CD4-positive, alpha-beta T cell (primary cell): ENCODE data around the gene SEMA6B. TPM values are rescaled to one million over a fixed set of nuclear protein-coding genes. Genes with fewer than 3 reads are reported as not detected.

Source experiments
- ATAC-seq: fragments of 200-7000 bp; cut with Tn5 transposase; one replicate; pipeline ENCODE4 v1.10.0; 2022; ENCODE audit warnings: mild to moderate bottlenecking; ENCODE audit not compliant: poor library complexity
- CTCF ChIA-PET: fragments of 350-600 bp; sonication (Branson Sonifier 250); formaldehyde crosslinking; loops from one replicate; lab custom pipeline; 2021; ENCODE audit warnings: antibody characterized with exemption, inconsistent platforms; lab: Charles Lee
- POLR2A ChIA-PET: fragments of 350-600 bp; sonication (Branson Sonifier 250); formaldehyde crosslinking; loops from one replicate; lab custom pipeline; 2021; ENCODE audit warnings: antibody characterized with exemption, inconsistent platforms; lab: Charles Lee
- DNase-seq, 14 experiments: peaks; one replicate each; pipeline ENCODE4 v3.0.0-alpha.2; 2013 to 2020; ENCODE audit warnings: mixed read lengths in 2 of 14
- H3K27ac ChIP-seq, 2 donors: one replicate each; pipeline versions ENCODE4 v1.5.1 to v1.7.0; 2013; ENCODE audit warnings: low read length in 2 of 2, low read depth in 1 of 2, mild to moderate bottlenecking in 1 of 2
- H3K27me3 ChIP-seq, 2 experiments: 1 replicate in 1 of 2; 2 replicates in 1 of 2; pipeline versions ENCODE4 v1.6.1 to v1.7.0; 2013; ENCODE audit warnings: low read length in 2 of 2, control low read depth in 1 of 2, mild to moderate bottlenecking in 1 of 2, moderate library complexity in 1 of 2; ENCODE audit not compliant: insufficient read depth in 2 of 2, control insufficient read depth in 1 of 2
- H3K36me3 ChIP-seq: one replicate; pipeline ENCODE4 v1.6.1; 2013; ENCODE audit warnings: low read length, control low read depth; ENCODE audit not compliant: insufficient read depth
- H3K4me1 ChIP-seq: one replicate; pipeline ENCODE4 v1.6.1; 2013; ENCODE audit warnings: low read length, control low read depth; ENCODE audit not compliant: insufficient read depth
- H3K4me3 ChIP-seq: one replicate; pipeline ENCODE4 v1.5.1; 2013; ENCODE audit warnings: mild to moderate bottlenecking, low read length, moderate library complexity
- H3K9me3 ChIP-seq, 2 experiments: 1 replicate in 1 of 2; 2 replicates in 1 of 2; pipeline versions ENCODE4 v1.6.1 to v1.7.0; 2013; ENCODE audit warnings: low read length in 2 of 2, mild to moderate bottlenecking in 2 of 2, control low read depth in 1 of 2, moderate library complexity in 1 of 2; ENCODE audit not compliant: control insufficient read depth in 1 of 2, insufficient read depth in 1 of 2
- H3K27ac Mint-ChIP-seq: one replicate; pipeline ENCODE4 v1.8.0; 2020; ENCODE audit warnings: mixed read lengths
- H3K27me3 Mint-ChIP-seq: one replicate; pipeline ENCODE4 v1.8.0; 2021; ENCODE audit warnings: mixed read lengths
- H3K36me3 Mint-ChIP-seq: one replicate; pipeline ENCODE4 v1.8.0; 2021; ENCODE audit warnings: low read depth, mixed read lengths
- H3K4me1 Mint-ChIP-seq: one replicate; pipeline ENCODE4 v1.8.0; 2021; ENCODE audit warnings: low read depth, mixed read lengths
- H3K4me3 Mint-ChIP-seq: one replicate; pipeline ENCODE4 v1.8.0; 2020; ENCODE audit warnings: mild to moderate bottlenecking, mixed read lengths
- H3K9me3 Mint-ChIP-seq: one replicate; pipeline ENCODE4 v1.8.0; 2020; ENCODE audit warnings: mixed read lengths
- CTCF ChIP-seq: fragments of 200-600 bp; IDR thresholded peaks from one replicate; pipeline ENCODE4 v1.8.0; 2022; ENCODE audit warnings: antibody characterized with exemption, mild to moderate bottlenecking
- intact Hi-C, 2 experiments: fragments of 100-400 bp; cut with DNase I in 1 of 2; cut with micrococcal nuclease in 1 of 2; formaldehyde crosslinking; loops; one replicate each; pipeline versions ENCODE4 v1.15.1 to v1.9.0; 2023 to 2025; cut with DNase I, micrococcal nuclease
- total RNA-seq, 174 experiments: library from RNA in 2 of 174; stranded (reverse) in 2 of 174; gene quantifications; one replicate each; pipeline ENCODE4 v1.2.3 and lab custom pipeline; 2021 to 2026

SEMA6B gene
- total RNA-seq, 2 experiments from 2014 or later: 0.14 to 0.17 TPM

DNA sequence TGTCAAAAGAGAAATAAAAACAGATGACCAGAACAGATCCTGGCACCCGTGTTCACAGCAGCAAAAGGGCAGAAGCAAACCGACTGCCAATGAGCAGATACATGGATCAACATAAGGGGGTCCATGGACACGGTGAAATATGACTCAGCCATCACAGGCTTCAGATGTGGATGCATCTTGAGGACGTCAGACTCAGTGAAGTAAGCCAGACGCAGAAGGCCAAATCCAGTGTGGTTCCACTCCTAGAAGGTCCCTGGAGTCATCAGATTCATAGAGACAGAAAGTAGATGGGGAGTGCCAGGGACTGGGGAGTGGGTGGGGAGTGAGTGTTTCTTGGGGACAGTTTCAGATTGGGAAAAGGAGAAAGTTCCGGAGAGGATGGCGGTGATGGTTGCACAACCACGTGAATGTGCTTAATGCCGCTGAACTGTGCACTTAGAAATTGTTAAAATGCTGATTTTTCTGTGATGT, 28.8 kb upstream of the SEMA6B start:
- CTCF ChIA-PET: no interaction called here
- H3K27me3 Mint-ChIP-seq: peaks cover 66% of the 10 kb centered on the region

GRCh38 chr19:4587527-4587926, 28.0 kb upstream of the SEMA6B start:
- intact Hi-C loops: no loop called here
- no peaks in the 10 kb centered on the region for H3K36me3 Mint-ChIP-seq
- H3K27ac Mint-ChIP-seq: no peak overlapping the region
- no peak overlapping the region for H3K4me3 Mint-ChIP-seq
- no peak for TF ChIP-seq CTCF
- H3K4me1 Mint-ChIP-seq: peaks cover 9% of the 10 kb centered on the region
- H3K27me3 Mint-ChIP-seq: peaks cover 69% of the 10 kb centered on the region
- ATAC-seq: no peak
- no peaks in the 10 kb centered on the region for H3K9me3 Mint-ChIP-seq
- Histone ChIP-seq H3K4me1 (peaks cover 16% of the 10 kb centered on the region), H3K9me3 (peaks cover 0 to 22% of the 10 kb centered on the region in 2 experiments), H3K27ac (no peak overlapping the region), H3K4me3 (no peak overlapping the region), H3K36me3 (no peaks in the 10 kb centered on the region), H3K27me3 (peaks cover 39 to 46% of the 10 kb centered on the region in 2 experiments)
- ChIA-PET POLR2A (no interaction called here), CTCF (no interaction called here)
- no peak for DNase-seq

More for the DNA sequence above, 28.8 kb upstream of the SEMA6B start:
- H3K4me1 ChIP-seq: peaks cover 16% of the 10 kb centered on the region
- no peaks in the 10 kb centered on the region for H3K36me3 ChIP-seq
- POLR2A ChIA-PET: no interaction called here
- intact Hi-C loops: no loop called here
- Mint-ChIP-seq H3K27ac (no peak overlapping the region), H3K4me1 (peaks cover 9% of the 10 kb centered on the region), H3K9me3 (no peaks in the 10 kb centered on the region), H3K36me3 (no peaks in the 10 kb centered on the region), H3K4me3 (no peak overlapping the region)
- TF ChIP-seq CTCF: no peak
- no peak overlapping the region for H3K27ac ChIP-seq
- H3K27me3 ChIP-seq: peaks cover 35 to 41% of the 10 kb centered on the region in 2 experiments
- no peak overlapping the region for H3K4me3 ChIP-seq
- H3K9me3 ChIP-seq: peaks cover 0 to 19% of the 10 kb centered on the region in 2 experiments
- ATAC-seq (no peak), DNase-seq (no peak)

GRCh38 chr19:4586691-4587090, 27.2 kb upstream of the SEMA6B start:
- no peak overlapping the region for H3K4me3 Mint-ChIP-seq
- H3K4me3 ChIP-seq: no peak overlapping the region
- intact Hi-C loops: no loop called here
- no peak for ATAC-seq
- ChIA-PET CTCF (no interaction called here), POLR2A (no interaction called here)
- peaks cover 0 to 22% of the 10 kb centered on the region in 2 experiments for H3K9me3 ChIP-seq
- H3K27ac Mint-ChIP-seq: no peak overlapping the region
- no peak for TF ChIP-seq CTCF
- peaks cover 16% of the 10 kb centered on the region for H3K4me1 ChIP-seq
- no peaks in the 10 kb centered on the region for H3K36me3 Mint-ChIP-seq
- no peak for DNase-seq
- no peaks in the 10 kb centered on the region for H3K36me3 ChIP-seq
- H3K27me3 Mint-ChIP-seq: peaks cover 74% of the 10 kb centered on the region
- H3K4me1 Mint-ChIP-seq: peaks cover 17% of the 10 kb centered on the region
- no peak overlapping the region for H3K27ac ChIP-seq
- H3K27me3 ChIP-seq: peaks cover 46 to 53% of the 10 kb centered on the region in 2 experiments
- H3K9me3 Mint-ChIP-seq: no peaks in the 10 kb centered on the region
